B cell (primary cell): ENCODE data around the gene ARHGAP25. TPM values are rescaled to one million over a fixed set of nuclear protein-coding genes. Genes with fewer than 3 reads are reported as not detected.

Source experiments
- ATAC-seq: fragments of 200-7000 bp; cut with Tn5 transposase; one replicate; pipeline ENCODE4 v1.10.0; 2021; ENCODE audit warnings: low read depth, mild to moderate bottlenecking, moderate number of reproducible peaks, moderate library complexity
- CTCF ChIA-PET: fragments of 350-600 bp; sonication (Branson Sonifier 250); formaldehyde crosslinking; loops from one replicate; lab custom pipeline; 2021; ENCODE audit warnings: antibody characterized with exemption, inconsistent platforms; lab: Charles Lee
- POLR2A ChIA-PET: fragments of 350-600 bp; sonication (Branson Sonifier 250); formaldehyde crosslinking; loops from one replicate; lab custom pipeline; 2021; ENCODE audit warnings: antibody characterized with exemption; lab: Charles Lee
- DNase-seq: peaks from one replicate; pipeline ENCODE4 v3.0.0; 2013
- H2AFZ ChIP-seq: 2 replicates; pipeline ENCODE4 v1.6.1; 2012; ENCODE audit warnings: mild to moderate bottlenecking, low read depth, low read length; ENCODE audit not compliant: insufficient read depth, poor library complexity, severe bottlenecking
- H3K27ac ChIP-seq, 2 donors: 1 replicate in 1 of 2; 2 replicates in 1 of 2; pipeline ENCODE4 v1.5.1; 2012 to 2013; ENCODE audit warnings: low read length in 2 of 2, mild to moderate bottlenecking in 2 of 2, moderate library complexity in 1 of 2
- H3K27me3 ChIP-seq, 4 experiments: fragments of 200-600 bp in 1 of 4; sonication (generic) in 1 of 4; replicated peaks in 1 of 4; 1 replicate in 2 of 4; 2 replicates in 2 of 4; pipeline versions ENCODE4 v1.6.1 to v1.7.0; 2013 to 2016; ENCODE audit warnings: low read length in 3 of 4, mild to moderate bottlenecking in 2 of 4, mixed read lengths in 1 of 4, moderate library complexity in 1 of 4; ENCODE audit not compliant: insufficient read depth in 4 of 4, control insufficient read depth in 3 of 4; ENCODE audit errors: control extremely low read depth in 1 of 4
- H3K36me3 ChIP-seq, 2 experiments: replicated peaks in 1 of 2; 1 replicate in 1 of 2; 2 replicates in 1 of 2; pipeline versions ENCODE4 v1.6.1 to v1.7.1; 2013; ENCODE audit warnings: low read length in 1 of 2; ENCODE audit not compliant: insufficient read depth in 2 of 2, control insufficient read depth in 1 of 2; ENCODE audit errors: control extremely low read depth in 1 of 2, extremely low read depth in 1 of 2
- H3K4me1 ChIP-seq, 2 donors: fragments of 200-600 bp in 1 of 2; sonication (generic) in 1 of 2; 1 replicate in 1 of 2; 2 replicates in 1 of 2; pipeline versions ENCODE4 v1.5.1 to v1.6.1; 2013 to 2017; ENCODE audit warnings: low read length in 2 of 2; ENCODE audit not compliant: control insufficient read depth in 2 of 2, insufficient read depth in 2 of 2
- H3K4me2 ChIP-seq: replicated peaks from 2 replicates; pipeline ENCODE3; 2012; ENCODE audit warnings: mild to moderate bottlenecking, low read depth, low read length; ENCODE audit not compliant: poor library complexity, severe bottlenecking
- H3K4me3 ChIP-seq, 5 experiments: fragments of 200-600 bp in 1 of 5; sonication (generic) in 1 of 5; 1 replicate in 3 of 5; 2 replicates in 2 of 5; pipeline versions ENCODE4 v1.5.1 to v1.7.0; 2011 to 2016; ENCODE audit warnings: low read length in 4 of 5, mild to moderate bottlenecking in 4 of 5, low read depth in 2 of 5, control low read depth in 1 of 5, moderate library complexity in 1 of 5; ENCODE audit not compliant: insufficient read depth in 1 of 5; ENCODE audit errors: control extremely low read depth in 1 of 5, extremely low read depth in 1 of 5
- H3K79me2 ChIP-seq: fragments of 200-600 bp; sonication (generic); one replicate; pipeline ENCODE4 v1.6.0; 2016; ENCODE audit warnings: low read length; ENCODE audit not compliant: control insufficient read depth, insufficient read depth
- H3K9ac ChIP-seq: fragments of 200-600 bp; sonication (generic); 2 replicates; pipeline ENCODE4 v1.6.1; 2017; ENCODE audit warnings: mild to moderate bottlenecking, low read length, moderate library complexity
- H3K9me3 ChIP-seq, 3 donors: one replicate each; pipeline versions ENCODE4 v1.6.1 to v1.7.1; 2013; ENCODE audit warnings: low read length in 2 of 3; ENCODE audit not compliant: control insufficient read depth in 2 of 3, insufficient read depth in 1 of 3; ENCODE audit errors: control extremely low read depth in 1 of 3
- H4K20me1 ChIP-seq: 2 replicates; pipeline ENCODE4 v1.6.0; 2012; ENCODE audit warnings: mild to moderate bottlenecking, low read length; ENCODE audit not compliant: insufficient read depth, control insufficient read depth, poor library complexity, severe bottlenecking
- H3K27ac Mint-ChIP-seq: one replicate; pipeline ENCODE4 v1.8.0; 2021; ENCODE audit warnings: mixed read lengths
- H3K27me3 Mint-ChIP-seq: one replicate; pipeline ENCODE4 v1.8.0; 2021; ENCODE audit warnings: mixed read lengths
- H3K4me1 Mint-ChIP-seq: one replicate; pipeline ENCODE4 v1.8.0; 2021; ENCODE audit warnings: mixed read lengths
- H3K4me3 Mint-ChIP-seq: one replicate; pipeline ENCODE4 v1.8.0; 2021; ENCODE audit warnings: mixed read lengths
- H3K9me3 Mint-ChIP-seq: one replicate; pipeline ENCODE4 v1.8.0; 2022; ENCODE audit warnings: mixed read lengths; ENCODE audit not compliant: insufficient read depth
- EZH2 ChIP-seq: IDR thresholded peaks from 2 replicates; pipeline ENCODE4 v1.6.1; 2012; ENCODE audit warnings: borderline replicate concordance, low read depth, mild to moderate bottlenecking, moderate library complexity, low read length; ENCODE audit not compliant: insufficient read depth, poor library complexity, severe bottlenecking
- WGBS: methylation state at CpG from one replicate; pipeline ENCODE4 v1.1.5; 2013; ENCODE audit warnings: missing lambda C conversion rate; ENCODE audit not compliant: insufficient coverage; 5-methylcytosine and 5-hydroxymethylcytosine counted together
- intact Hi-C: fragments of 100-400 bp; cut with micrococcal nuclease; formaldehyde crosslinking; loops from one replicate; pipeline ENCODE4 v1.10.0; 2022
- polyA plus RNA-seq: library from polyadenylated mRNA; depleted of rRNA; stranded (reverse); fragments of >200 nt; gene quantifications from 2 replicates; pipeline ENCODE4 v1.2.3, GENCODE V29; 2012
- total RNA-seq, 2 donors: library from RNA; stranded (reverse); fragments of 120-200 nt in 1 of 2; gene quantifications; 1 replicate in 1 of 2; 2 replicates in 1 of 2; pipeline versions ENCODE4 v1.2.3 to v1.2.4, GENCODE V29; 2013 to 2022
- TF ChIP-seq, protein P1 (sequence below): fragments of 200-600 bp; IDR thresholded peaks from one replicate; pipeline ENCODE4 v1.8.0; 2022; ENCODE audit warnings: antibody characterized with exemption, mild to moderate bottlenecking

The ARHGAP25 gene
- total and polyA plus RNA-seq, 2 donors (not counting 1 experiment from before 2014, with no cell fraction given), result 97.9 to 207 TPM

DNA sequence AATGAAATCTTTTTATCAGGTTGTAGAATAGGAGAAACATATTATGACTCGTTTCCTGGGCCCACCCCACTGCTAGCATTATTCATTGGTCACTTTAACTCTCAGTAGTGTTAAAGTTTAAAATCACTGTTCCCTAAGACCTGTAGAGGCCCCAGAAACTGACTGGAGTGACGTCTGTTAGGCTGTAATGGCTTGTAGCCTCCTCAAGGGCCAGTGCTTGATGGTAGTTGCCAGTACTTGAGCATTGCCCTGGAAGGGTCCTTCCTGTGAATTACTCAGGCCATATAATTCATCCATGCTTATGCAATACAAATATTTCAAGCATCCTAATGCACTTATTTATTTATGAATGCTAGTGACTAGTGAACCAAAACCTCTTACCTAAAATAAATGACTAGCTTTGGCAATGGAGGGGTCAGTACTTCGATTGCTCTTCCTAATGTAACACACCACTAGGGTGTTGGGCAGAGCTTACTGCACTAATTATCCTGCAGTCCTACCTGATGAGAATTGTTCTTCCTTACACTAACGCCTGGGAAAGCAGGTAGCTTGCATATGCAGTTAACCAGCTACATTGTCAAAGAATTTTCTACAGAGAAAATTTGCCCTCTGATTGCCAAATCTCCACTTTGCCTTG, 31.2 kb downstream of the ARHGAP25 start:
- WGBS, result 0% methylated on average over 1 of the region's 4 CpGs
- ChIA-PET POLR2A (interaction anchor here (0.6 to 4.6 kb wide), 6 partner anchors 10 to 24 kb away, joined by 3 to 37 read pairs (median 7); no protein-coding TSS in a partner anchor), CTCF (interaction anchor here (0.9 to 21.9 kb wide), 16 partner anchors 10 to 302 kb away, joined by 3 to 425 read pairs (median 6); no protein-coding TSS in a partner anchor)
- Mint-ChIP-seq H3K4me3 (peak overlapping the region; percentile 80), H3K27me3 (no peaks in the 10 kb centered on the region), H3K9me3 (no peaks in the 10 kb centered on the region), H3K27ac (peak overlapping the region; percentile 98), H3K4me1 (peaks cover 94% of the 10 kb centered on the region)
- no peak for DNase-seq
- no peaks in the 10 kb centered on the region for H4K20me1 ChIP-seq
- peak overlapping the region in 4 of 5 experiments; percentile 1 to 48 (median 16) for H3K4me3 ChIP-seq
- H3K27ac ChIP-seq, result peak overlapping the region; percentile 93 to 99
- H3K9ac ChIP-seq, result peak overlapping the region; percentile 50
- H3K79me2 ChIP-seq, result peaks cover 58% of the 10 kb centered on the region
- TF ChIP-seq EZH2, result no peak
- TF ChIP-seq, protein P1, sequence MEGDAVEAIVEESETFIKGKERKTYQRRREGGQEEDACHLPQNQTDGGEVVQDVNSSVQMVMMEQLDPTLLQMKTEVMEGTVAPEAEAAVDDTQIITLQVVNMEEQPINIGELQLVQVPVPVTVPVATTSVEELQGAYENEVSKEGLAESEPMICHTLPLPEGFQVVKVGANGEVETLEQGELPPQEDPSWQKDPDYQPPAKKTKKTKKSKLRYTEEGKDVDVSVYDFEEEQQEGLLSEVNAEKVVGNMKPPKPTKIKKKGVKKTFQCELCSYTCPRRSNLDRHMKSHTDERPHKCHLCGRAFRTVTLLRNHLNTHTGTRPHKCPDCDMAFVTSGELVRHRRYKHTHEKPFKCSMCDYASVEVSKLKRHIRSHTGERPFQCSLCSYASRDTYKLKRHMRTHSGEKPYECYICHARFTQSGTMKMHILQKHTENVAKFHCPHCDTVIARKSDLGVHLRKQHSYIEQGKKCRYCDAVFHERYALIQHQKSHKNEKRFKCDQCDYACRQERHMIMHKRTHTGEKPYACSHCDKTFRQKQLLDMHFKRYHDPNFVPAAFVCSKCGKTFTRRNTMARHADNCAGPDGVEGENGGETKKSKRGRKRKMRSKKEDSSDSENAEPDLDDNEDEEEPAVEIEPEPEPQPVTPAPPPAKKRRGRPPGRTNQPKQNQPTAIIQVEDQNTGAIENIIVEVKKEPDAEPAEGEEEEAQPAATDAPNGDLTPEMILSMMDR, result no peak
- H3K36me3 ChIP-seq, result no peaks in the 10 kb centered on the region
- ATAC-seq, result peak; percentile 1
- intact Hi-C loops, result loop anchor here (1.0 to 5.0 kb wide), 4 partner anchors 8 to 299 kb away; partner anchors contain the start of genes APLF and FBXO48
- H3K4me2 ChIP-seq, result peak overlapping the region; percentile 70
- H3K4me1 ChIP-seq, result peaks cover 93 to 95% of the 10 kb centered on the region in 2 donors
- peak overlapping the region; percentile 1 for H2AFZ ChIP-seq
- no peaks in the 10 kb centered on the region for H3K9me3 ChIP-seq
- H3K27me3 ChIP-seq, result no peaks in the 10 kb centered on the region
